Spleen (tissue), 11 donors: Measurements from ENCODE around the gene ICE2. TPM values are rescaled to one million over a fixed set of nuclear protein-coding genes. Genes with fewer than 3 reads are reported as not detected.

Source experiments
- DNase-seq: peaks from one replicate; pipeline ENCODE4 v3.0.0-alpha.2; 2020
- H3K27ac ChIP-seq, 8 donors: fragments of 200-600 bp; sonication (generic) in 7 of 8; 1 replicate in 4 of 8; 2 replicates in 4 of 8; pipeline versions ENCODE4 v1.5.0 to v1.8.0; 2016 to 2021; ENCODE audit warnings: inconsistent platforms in 4 of 8, mild to moderate bottlenecking in 4 of 8, moderate library complexity in 1 of 8
- H3K27me3 ChIP-seq, 7 donors: fragments of 200-600 bp; sonication (generic) in 6 of 7; replicated peaks in 1 of 7; 1 replicate in 4 of 7; 2 replicates in 3 of 7; pipeline versions ENCODE4 v1.5.0 to v1.8.0; 2016 to 2021; ENCODE audit warnings: inconsistent platforms in 3 of 7, mild to moderate bottlenecking in 1 of 7
- H3K36me3 ChIP-seq, 6 donors: fragments of 200-600 bp; sonication (generic) in 5 of 6; 1 replicate in 4 of 6; 2 replicates in 2 of 6; pipeline versions ENCODE4 v1.5.0 to v1.8.0; 2016 to 2021; ENCODE audit warnings: inconsistent platforms in 2 of 6
- H3K4me1 ChIP-seq, 6 donors: fragments of 200-600 bp; sonication (generic) in 5 of 6; 1 replicate in 3 of 6; 2 replicates in 3 of 6; pipeline versions ENCODE4 v1.5.0 to v1.8.0; 2016 to 2021; ENCODE audit warnings: inconsistent platforms in 3 of 6
- H3K4me3 ChIP-seq, 8 donors: fragments of 200-600 bp; sonication (generic) in 7 of 8; 1 replicate in 4 of 8; 2 replicates in 4 of 8; pipeline versions ENCODE4 v1.5.0 to v1.8.0; 2016 to 2021; ENCODE audit warnings: inconsistent platforms in 4 of 8, mild to moderate bottlenecking in 4 of 8, moderate library complexity in 2 of 8
- H3K9me3 ChIP-seq, 8 donors: fragments of 200-600 bp; sonication (generic) in 7 of 8; 1 replicate in 4 of 8; 2 replicates in 4 of 8; pipeline versions ENCODE4 v1.5.0 to v1.8.0; 2016 to 2021; ENCODE audit warnings: inconsistent platforms in 4 of 8
- POLR2A ChIP-seq, 3 donors: fragments of 450-650 bp; IDR thresholded peaks; one replicate each; pipeline ENCODE4 v1.5.1; 2017; ENCODE audit warnings: antibody characterized with exemption in 3 of 3, mild to moderate bottlenecking in 1 of 3
- POLR2AphosphoS5 ChIP-seq, 3 donors: sonication (generic); formaldehyde crosslinking; IDR thresholded peaks; one replicate each; pipeline ENCODE4 v1.5.1; 2017; ENCODE audit warnings: antibody characterized with exemption in 3 of 3
- WGBS, 5 donors: extraction: QIAGEN DNeasy Blood & Tissue Kit in 3 of 5; methylation state at CpG; one replicate each; pipeline versions ENCODE4 v1.1.5 to v1.1.7; 2013 to 2018; 5-methylcytosine and 5-hydroxymethylcytosine counted together
- intact Hi-C: fragments of 100-400 bp; cut with DNase I; formaldehyde crosslinking; loops from one replicate; pipeline ENCODE4 v1.15.0; 2023; ENCODE audit warnings: low total_unique reads
- polyA plus RNA-seq, 3 donors: library from polyadenylated mRNA; stranded (reverse); fragments of 200-250 nt; gene quantifications; one replicate each; pipeline ENCODE4 v1.2.1, GENCODE V29; 2013
- total RNA-seq, 7 donors: library from RNA; depleted of rRNA in 3 of 7; stranded (reverse); fragments of >200 nt in 3 of 7; fragmentation: NEBNext Ultra II Directional in 4 of 7; extraction: Animal tissue kit (Norgen Biotek cat#: 25700) in 4 of 7; gene quantifications; one replicate each; pipeline versions ENCODE4 v1.1.0 to v1.2.1, GENCODE V29; 2016 to 2021
- TF ChIP-seq, protein P1 (sequence below), 11 experiments: fragments of 200-600 bp in 7 of 11; fragments of 450-650 bp in 4 of 11; sonication (generic) in 4 of 11; IDR thresholded peaks in 8 of 11; conservative IDR thresholded peaks in 3 of 11; 1 replicate in 7 of 11; 2 replicates in 4 of 11; pipeline versions ENCODE4 v1.4.0 to v1.8.0; 2016 to 2021; ENCODE audit warnings: antibody characterized with exemption in 11 of 11, inconsistent platforms in 4 of 11, mild to moderate bottlenecking in 1 of 11
- donor health status: healthy with polysubstance abuse.
- donor health status: DM: no; HTN: no; CAD: no; lungs with moderate emphysema.
- donor health status: DM: no; HTN: no; CAD: no.
- donor health status: Bipolar disorder and iron deficiency.
- donor health status: healthy.
- donor health status: DM: no; HTN: no; CAD: no.
- donor health status: DM: yes; HTN: yes; CAD: no.

The ICE2 gene
- total and polyA plus RNA-seq, 10 donors, result 15.8 to 66.4 (median 46.9) TPM

DNA sequence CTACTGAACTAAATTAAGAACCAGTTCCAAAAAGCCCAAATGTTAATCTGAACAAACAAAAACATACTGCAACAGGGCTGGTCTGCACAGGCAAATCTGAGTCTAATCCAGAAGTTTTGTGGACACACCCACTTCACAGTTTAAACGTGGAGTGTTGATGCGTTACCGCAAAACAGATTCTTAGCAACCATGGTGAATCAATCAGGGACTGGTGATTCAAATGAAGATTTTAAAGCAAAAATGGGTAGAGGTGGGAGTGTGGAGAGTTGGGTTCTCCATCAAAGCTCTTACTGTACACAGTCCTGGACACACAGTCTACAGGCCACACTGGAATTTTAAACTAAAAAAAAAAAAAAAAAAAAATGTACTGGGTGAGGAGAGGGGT, 86.3 kb downstream of the ICE2 start:
- Histone ChIP-seq H3K27me3 (peaks cover 0 to 12% (median 0%) of the 10 kb centered on the region in 7 donors), H3K4me3 (no peak overlapping the region), H3K36me3 (peaks cover 0 to 20% (median 0%) of the 10 kb centered on the region in 6 donors), H3K9me3 (no peaks in the 10 kb centered on the region), H3K27ac (peak overlapping the region in 7 of 8 donors; percentile 40 to 97 (median 92)), H3K4me1 (peaks cover 51 to 100% (median 89%) of the 10 kb centered on the region in 6 donors)
- TF ChIP-seq POLR2AphosphoS5 (IDR thresholded peaks at IDR 0.05), result no peak
- no peak for TF ChIP-seq POLR2A (IDR thresholded peaks at IDR 0.05)
- TF ChIP-seq, protein P1, sequence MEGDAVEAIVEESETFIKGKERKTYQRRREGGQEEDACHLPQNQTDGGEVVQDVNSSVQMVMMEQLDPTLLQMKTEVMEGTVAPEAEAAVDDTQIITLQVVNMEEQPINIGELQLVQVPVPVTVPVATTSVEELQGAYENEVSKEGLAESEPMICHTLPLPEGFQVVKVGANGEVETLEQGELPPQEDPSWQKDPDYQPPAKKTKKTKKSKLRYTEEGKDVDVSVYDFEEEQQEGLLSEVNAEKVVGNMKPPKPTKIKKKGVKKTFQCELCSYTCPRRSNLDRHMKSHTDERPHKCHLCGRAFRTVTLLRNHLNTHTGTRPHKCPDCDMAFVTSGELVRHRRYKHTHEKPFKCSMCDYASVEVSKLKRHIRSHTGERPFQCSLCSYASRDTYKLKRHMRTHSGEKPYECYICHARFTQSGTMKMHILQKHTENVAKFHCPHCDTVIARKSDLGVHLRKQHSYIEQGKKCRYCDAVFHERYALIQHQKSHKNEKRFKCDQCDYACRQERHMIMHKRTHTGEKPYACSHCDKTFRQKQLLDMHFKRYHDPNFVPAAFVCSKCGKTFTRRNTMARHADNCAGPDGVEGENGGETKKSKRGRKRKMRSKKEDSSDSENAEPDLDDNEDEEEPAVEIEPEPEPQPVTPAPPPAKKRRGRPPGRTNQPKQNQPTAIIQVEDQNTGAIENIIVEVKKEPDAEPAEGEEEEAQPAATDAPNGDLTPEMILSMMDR (IDR thresholded peaks at IDR 0.05 in 8 of 11, conservative IDR thresholded peaks at IDR 0.05 in 3 of 11), result no peak
- WGBS, 5 donors, result 36 to 49% (median 45%) methylated on average over 3 of the region's 3 CpGs
- DNase-seq, result no peak
- intact Hi-C loops, result no loop called here

DNA sequence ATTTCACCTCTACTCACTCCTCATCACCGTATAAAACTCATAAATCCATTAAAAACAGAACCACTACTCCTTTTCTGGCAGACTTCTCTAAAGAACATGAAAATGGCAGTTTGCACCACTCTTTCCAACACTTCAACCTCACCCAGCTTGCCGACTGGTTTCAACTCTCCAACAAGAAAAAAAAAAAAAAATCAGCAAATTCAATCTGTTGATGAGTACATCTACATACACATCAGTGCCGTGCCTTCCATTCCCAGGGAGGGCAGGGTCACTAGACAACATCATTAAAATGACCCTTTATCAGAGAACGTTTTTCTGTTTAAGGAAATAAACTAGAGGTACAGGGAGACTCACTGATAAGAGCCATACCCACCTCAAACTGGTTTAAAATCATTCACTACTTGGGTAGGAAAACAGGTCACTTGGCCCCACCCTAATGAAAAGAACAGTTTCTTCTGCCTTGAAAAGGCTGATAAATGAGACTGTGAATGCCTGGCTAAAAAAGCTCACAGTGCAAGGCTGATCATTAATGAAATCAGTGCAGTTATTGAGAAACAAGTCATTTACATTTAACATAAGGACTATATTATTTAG, 87.1 kb downstream of the ICE2 start:
- 28 to 55% (median 49%) methylated on average over 4 of the region's 4 CpGs for WGBS, 5 donors
- no peak for DNase-seq
- Histone ChIP-seq H3K4me3 (no peak overlapping the region), H3K36me3 (peaks cover 0 to 20% (median 0%) of the 10 kb centered on the region in 6 donors), H3K27me3 (peaks cover 0 to 5% (median 0%) of the 10 kb centered on the region in 7 donors), H3K27ac (peak overlapping the region in 7 of 8 donors; percentile 55 to 97 (median 92)), H3K9me3 (no peaks in the 10 kb centered on the region), H3K4me1 (peaks cover 51 to 100% (median 86%) of the 10 kb centered on the region in 6 donors)
- TF ChIP-seq, protein P1 (IDR thresholded peaks at IDR 0.05 in 8 of 11, conservative IDR thresholded peaks at IDR 0.05 in 3 of 11), result no peak
- TF ChIP-seq POLR2AphosphoS5 (IDR thresholded peaks at IDR 0.05) (no peak), POLR2A (IDR thresholded peaks at IDR 0.05) (no peak)
- intact Hi-C loops, result no loop called here

DNA sequence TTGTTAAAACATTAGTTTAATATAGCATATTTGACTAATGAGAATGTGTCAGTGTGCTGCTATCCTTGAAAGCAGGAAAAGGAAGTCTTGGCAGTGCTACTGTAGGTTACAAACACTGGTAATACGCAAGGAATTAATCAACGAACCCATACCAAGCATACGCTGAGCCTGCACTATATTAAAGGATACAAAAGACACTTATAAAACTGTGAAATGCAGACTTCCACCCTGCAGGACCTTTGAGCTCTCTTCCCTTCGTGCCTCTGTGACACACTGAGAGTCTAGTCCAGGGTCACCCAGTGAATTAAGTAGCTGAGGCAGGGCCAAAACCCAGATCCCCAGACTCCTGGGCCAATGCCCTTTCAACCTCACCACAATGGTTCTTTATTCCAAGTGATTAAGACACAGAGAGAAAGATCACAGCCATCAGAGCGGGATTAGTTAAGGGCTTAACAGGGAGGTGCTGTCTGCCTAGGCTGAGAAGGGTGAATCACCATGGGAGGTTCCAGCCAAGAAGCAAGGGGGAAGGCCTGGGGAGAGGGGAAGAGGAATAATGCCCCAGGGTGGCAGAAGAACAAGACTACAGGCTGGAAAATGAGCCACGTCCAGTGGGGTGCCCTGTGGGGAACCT, 88.0 kb downstream of the ICE2 start:
- TF ChIP-seq, protein P1 (IDR thresholded peaks at IDR 0.05 in 8 of 11, conservative IDR thresholded peaks at IDR 0.05 in 3 of 11), result no peak
- TF ChIP-seq POLR2AphosphoS5 (IDR thresholded peaks at IDR 0.05) (peak in 1 of 3 donors; percentile 38), POLR2A (IDR thresholded peaks at IDR 0.05) (no peak)
- H3K4me1 ChIP-seq, result peaks cover 45 to 100% (median 82%) of the 10 kb centered on the region in 6 donors
- DNase-seq, result no peak
- no peaks in the 10 kb centered on the region for H3K9me3 ChIP-seq
- H3K27ac ChIP-seq, result peak overlapping the region in 7 of 8 donors; percentile 55 to 97 (median 92)
- intact Hi-C loops, result no loop called here
- H3K4me3 ChIP-seq, result peak overlapping the region in 1 of 8 donors; percentile 10
- 54 to 72% (median 64%) methylated on average over 6 of the region's 6 CpGs for WGBS, 5 donors
- no peaks in the 10 kb centered on the region for H3K27me3 ChIP-seq
- H3K36me3 ChIP-seq, result peaks cover 0 to 20% (median 0%) of the 10 kb centered on the region in 6 donors

DNA sequence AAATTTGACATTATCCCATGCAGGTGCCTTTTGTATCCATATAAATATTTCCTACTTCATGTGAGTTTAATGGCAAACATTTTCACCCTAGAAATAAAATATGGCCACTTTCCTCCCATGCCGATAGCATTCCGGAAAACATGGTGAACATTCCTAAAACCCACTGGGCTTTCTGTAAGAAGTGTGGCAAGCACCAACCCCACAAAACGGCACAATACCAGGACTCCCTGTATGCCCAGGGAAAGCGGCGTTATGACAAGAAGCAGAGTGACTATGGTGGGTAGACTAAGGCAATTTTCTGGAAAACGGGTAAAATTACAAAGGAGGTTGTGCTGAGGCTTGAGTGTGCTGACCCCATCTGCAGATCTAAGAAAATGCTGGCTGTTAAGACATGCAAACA, 88.7 kb downstream of the ICE2 start:
- intact Hi-C loops, result no loop called here
- Histone ChIP-seq H3K4me3 (peak overlapping the region in 1 of 8 donors; percentile 35), H3K9me3 (no peaks in the 10 kb centered on the region), H3K36me3 (peaks cover 0 to 20% (median 0%) of the 10 kb centered on the region in 6 donors), H3K27ac (peak overlapping the region in 5 of 8 donors; percentile 65 to 97 (median 92)), H3K27me3 (no peaks in the 10 kb centered on the region), H3K4me1 (peaks cover 41 to 99% (median 76%) of the 10 kb centered on the region in 6 donors)
- TF ChIP-seq POLR2A (IDR thresholded peaks at IDR 0.05) (no peak), POLR2AphosphoS5 (IDR thresholded peaks at IDR 0.05) (no peak)
- TF ChIP-seq, protein P1 (IDR thresholded peaks at IDR 0.05 in 8 of 11, conservative IDR thresholded peaks at IDR 0.05 in 3 of 11), result no peak
- WGBS, 5 donors, result 80 to 89% (median 89%) methylated on average over 6 of the region's 6 CpGs
- DNase-seq, result no peak
